Fibroblast of skin of left biceps (primary cell): Measurements from ENCODE around the gene INPP5D.

Experiments used
- DNase-seq, 2 experiments: peaks; one replicate each; pipeline ENCODE4 v3.0.0-alpha.2; 2013; ENCODE audit warnings: low read depth in 2 of 2

The INPP5D gene

GRCh38 chr2:233208382-233209116, 148.4 kb downstream of the INPP5D start:
- DNase-seq: no peak

DNA sequence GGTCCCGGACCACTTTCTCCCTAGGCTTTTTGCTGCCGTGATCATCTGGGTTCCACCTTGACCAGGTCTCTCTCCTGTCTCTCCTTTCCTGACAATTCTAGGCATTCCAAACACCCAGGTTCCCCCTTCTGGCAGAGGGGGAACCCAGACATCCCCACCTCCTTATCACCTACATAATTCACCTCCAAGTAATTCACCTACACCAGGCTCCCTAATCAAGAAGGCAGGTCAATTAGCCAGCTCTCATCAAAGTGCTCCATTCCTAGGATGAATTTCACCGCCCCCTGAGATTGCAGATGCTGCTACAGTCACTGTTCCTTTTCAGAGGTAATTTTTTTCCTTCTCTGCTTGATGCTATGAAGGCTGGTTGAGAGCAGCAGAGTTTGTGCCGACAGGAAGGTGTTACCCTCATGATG, 149.0 kb downstream of the INPP5D start:
- DNase-seq: no peak

DNA sequence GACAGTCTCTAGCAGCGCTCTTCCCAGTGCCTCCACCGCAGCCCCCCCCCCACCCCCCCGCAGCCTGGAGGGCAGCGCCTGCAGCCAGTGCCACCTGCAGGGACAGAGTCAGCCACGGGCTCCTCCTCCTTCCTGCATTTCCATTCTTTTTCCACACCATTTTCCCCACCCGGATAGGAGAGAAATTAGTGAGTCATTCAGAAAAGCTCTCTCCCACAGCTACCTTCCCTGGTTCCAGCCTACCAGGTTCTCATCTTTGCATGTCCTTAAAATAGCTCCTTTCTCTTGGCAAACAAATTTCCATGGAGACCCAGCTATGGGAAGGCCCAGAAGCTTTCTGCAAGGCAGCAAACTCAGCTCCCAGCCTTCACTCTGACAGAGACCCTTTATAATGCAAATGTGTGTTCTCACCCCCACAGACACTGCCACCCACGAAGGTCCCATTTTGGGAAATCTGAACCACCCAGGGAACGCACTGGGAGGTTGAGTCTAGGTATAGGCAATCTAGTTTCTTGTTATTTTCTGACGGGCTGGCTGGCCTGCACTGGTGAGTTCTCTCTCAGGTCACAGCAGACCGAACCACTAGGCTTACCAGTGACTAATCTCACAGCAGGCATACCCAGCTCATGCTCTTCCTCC, 149.5 kb downstream of the INPP5D start:
- peak; percentile 4 to 8 for DNase-seq

- DNase-seq: no peak
Observed at GRCh38 chr2:233210281-233210680, 150.1 kb downstream of the INPP5D start.

- DNase-seq: peak; percentile 78
Observed at GRCh38 chr2:233210843-233211547, 150.9 kb downstream of the INPP5D start.

GRCh38 chr2:233211548-233211895, 151.4 kb downstream of the INPP5D start:
- DNase-seq: no peak

DNA sequence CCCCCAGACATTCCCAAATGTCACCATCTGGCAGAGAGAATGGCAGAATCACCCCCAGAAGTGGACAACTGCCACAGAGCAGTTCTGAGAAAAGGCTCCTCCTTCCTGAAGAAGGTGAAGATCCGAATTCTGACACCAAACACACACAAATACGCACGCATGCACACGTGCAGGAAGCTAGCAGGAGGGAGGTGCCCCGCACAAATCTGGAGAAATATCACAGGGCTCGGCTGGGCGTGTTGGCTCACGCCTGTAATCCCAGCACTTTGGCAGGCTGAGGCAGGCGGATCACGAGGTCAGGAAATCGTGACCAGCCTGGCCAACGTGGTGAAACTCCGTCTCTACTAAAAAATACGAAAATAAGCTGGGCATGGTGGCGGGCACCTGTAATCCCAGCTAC, 152.9 kb downstream of the INPP5D start:
- no peak for DNase-seq

DNA sequence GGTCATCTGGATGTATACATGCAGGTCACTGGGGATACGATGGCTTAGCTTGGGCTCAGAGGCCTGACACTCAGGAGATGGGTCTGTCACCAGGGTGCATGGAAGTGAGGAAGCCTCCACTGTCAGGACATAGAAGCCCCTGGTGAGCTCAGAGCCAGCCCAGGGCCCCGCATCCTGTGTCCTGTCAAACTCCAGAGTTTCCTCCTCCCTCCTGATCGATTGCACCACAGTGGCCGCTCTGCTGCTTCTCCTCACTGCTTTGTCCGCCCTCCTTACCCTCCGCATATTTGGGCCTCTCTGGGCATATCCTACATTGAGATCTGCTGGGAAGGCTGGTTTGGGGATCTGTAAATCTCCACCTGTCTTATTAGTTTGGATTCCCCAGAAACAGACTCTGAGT, 153.8 kb downstream of the INPP5D start:
- DNase-seq: no peak

DNA sequence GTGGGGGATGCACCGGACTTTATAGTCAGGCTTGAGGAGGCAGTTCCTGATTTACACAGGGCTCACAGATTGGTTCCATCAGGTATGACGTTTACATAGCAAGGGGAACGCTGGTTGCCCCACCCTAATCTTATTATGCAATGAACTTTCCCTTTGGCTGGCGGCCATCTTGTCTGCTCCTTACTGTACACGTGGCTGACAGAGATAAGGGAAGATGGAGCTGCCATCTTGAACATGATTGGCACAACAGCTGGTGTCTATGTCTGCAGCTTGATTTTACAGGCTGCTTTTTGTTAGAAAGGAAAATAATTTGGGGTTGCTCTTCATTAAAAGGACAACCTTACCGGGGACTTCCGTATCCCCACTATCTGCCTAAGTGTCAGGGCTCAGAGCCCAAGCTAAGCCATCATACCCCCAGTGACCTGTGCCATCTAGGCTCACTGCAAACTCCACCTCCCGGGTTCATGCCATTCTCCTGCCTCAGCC, 157.8 kb downstream of the INPP5D start:
- DNase-seq: no peak

DNA sequence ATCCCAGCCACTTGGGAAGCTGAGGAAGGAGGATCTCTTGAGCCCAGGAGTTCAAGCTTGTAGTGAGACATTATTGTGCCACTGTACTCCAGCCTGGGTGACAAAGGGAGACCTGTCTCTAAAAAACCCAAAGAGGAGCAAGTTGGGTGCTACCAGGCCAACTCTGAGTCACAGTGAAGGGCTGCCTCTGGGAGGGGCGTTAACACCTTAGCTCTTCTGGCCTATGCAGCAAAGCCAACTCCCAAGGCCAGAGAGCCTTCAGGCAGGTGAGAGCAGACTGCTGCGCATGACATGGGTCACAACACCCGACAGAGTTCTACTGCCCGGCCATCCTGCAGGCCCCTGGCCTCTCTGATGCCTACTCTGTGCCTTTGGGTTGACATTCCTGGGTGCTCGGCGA, 158.7 kb downstream of the INPP5D start:
- DNase-seq: no peak

DNA sequence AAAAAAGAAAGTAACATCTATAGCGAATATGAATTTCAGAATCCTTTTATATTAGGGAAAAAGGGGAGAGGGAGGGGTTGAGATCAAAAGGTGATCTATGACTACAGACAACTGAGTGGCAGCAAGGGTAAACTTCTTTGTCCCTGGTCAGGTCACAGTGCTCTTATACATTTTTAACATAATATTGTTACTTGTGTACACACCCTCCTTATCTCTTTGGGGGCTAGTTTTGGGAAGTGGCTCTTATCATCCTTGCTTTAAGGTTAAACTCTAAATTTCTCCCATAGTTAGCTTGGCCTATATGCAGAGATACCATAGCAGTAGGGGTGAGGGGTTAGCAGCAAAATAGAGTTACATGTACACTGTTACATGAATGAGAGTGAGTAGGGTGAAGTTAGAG, 159.7 kb downstream of the INPP5D start:
- DNase-seq: no peak

DNA sequence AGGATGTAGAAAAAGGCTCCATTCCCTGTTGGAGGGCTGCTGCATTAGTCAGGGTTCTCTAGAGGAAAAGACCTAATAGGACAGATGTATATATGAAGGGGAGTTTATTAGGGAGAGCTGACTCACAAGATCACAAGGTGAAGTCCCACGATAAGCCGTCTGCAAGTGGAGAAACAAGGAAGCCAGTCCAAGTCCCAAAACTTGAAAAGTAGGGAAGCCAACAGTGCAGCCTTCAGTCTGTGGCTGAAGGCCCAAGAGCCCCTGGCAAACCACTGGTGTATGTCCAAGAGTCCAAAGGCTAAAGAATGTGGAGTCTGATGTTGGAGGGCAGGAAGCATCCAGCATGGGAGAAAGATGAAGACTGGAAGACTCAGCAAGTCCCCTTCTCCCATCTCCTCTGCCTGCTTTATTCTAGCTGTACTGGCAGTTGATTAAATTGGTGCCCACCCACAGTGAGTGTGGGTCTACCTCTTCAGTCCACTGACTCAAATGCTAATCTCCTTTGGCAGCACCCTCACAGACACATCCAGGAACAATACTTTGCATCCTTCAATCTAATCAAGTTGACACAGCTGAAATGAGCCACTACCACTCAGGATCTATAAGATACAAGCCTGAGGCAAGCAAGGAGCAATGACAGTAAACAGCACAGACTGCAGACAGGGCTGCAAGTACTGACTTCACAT, 161.4 kb downstream of the INPP5D start:
- DNase-seq: no peak

DNA sequence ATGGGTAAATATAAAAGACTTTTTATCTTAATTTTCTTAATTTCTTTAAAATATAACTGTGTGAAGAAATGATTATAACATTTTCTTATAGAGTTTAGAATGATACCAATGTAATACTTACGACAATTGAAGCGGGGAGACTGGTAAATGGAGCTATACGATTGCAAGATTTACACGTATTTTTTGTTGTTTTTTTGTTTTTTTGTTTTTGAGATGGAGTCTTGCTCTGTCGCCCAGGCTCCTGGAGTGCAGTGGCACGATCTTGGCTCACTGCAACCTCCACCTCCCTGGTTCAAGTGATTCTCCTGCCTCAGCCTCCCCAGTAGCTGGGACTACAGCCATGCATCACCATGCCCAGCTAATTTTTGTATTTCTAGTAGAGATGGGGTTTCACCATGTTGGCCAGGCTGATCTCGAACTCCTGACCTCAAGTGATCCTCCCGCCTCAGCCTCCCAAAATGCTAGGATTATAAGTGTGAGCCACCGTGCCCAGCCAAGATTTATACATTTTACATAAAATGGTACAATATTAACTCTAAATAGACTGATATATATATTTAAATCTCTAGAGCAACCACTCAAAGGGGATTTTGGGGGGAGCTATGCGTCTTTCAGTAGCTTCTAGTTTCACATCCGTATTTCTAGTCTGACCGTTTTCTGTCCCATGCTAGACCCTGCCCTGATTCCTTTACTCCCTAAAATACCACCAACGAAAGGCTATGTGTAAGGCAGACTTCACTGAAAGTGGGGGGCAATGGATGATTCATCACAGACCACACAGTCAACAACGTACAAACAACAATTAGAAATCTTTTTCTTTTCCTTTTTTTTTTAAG, 163.1 kb downstream of the INPP5D start:
- DNase-seq: no peak

GRCh38 chr2:233225230-233226068, 165.3 kb downstream of the INPP5D start:
- DNase-seq: no peak

GRCh38 chr2:233226511-233227031, 166.4 kb downstream of the INPP5D start:
- DNase-seq: no peak

DNA sequence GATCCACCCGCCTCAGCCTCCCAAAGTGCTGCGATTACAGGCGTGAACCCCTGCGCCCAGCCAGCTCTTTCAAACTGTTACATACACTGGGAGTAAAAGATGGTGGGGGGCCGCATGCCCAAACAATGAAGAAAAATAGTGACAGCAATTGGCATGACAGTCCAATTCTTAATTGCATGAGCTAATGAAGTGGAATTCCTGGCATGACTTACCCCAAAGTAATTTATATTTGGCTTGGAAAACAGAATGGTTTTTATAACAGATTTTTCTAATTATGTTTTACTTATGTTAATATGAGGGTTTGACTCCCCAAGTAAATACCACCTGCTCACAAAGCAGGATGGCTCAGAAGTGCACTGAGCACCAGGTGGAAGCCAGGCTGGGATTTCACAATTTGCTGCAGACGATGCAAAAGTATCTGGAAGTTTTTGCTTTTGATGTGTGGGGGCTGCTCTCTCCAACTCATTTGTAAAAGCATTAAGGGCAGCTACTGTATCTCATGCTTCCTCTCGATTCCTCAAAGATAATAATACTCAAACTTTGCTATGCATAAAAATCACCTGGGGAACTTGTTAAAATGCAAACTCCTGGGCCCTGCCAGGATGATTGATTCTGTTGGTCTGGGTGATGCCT, 167.3 kb downstream of the INPP5D start:
- no peak for DNase-seq

DNA sequence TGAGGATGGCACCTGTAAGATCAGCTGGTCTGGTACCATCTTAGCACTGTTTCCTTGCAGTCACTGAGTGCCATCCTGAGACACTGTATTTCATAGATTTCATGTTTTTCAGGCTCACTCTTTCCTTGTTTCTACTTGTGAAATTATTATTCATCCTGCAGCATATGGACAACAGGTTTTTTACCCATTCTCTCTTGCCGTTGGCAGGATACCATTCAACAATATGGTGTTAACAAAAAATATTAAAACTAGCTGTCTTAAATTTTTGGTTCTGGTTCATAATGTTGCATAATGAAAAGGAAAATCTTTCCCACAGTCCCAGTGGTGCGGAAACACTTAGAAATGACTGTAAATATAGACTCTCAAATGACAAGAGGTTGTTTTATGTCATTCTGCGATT, 168.2 kb downstream of the INPP5D start:
- DNase-seq: no peak

- no peak for DNase-seq
Observed at GRCh38 chr2:233233618-233234230, 173.6 kb downstream of the INPP5D start.

GRCh38 chr2:233234264-233234663, 174.1 kb downstream of the INPP5D start:
- DNase-seq: no peak
